ENCODE data around the gene FXYD3.

FXYD3 gene

GRCh38 chr19:35166100-35167063 is 50.8 kb downstream of the FXYD3 start:
- in situ Hi-C loops (cut with MboI; ENCODE audit: low sequenced_read_pairs, unreplicated experiment), result no loop called here
- TF ChIP-seq, protein P1, sequence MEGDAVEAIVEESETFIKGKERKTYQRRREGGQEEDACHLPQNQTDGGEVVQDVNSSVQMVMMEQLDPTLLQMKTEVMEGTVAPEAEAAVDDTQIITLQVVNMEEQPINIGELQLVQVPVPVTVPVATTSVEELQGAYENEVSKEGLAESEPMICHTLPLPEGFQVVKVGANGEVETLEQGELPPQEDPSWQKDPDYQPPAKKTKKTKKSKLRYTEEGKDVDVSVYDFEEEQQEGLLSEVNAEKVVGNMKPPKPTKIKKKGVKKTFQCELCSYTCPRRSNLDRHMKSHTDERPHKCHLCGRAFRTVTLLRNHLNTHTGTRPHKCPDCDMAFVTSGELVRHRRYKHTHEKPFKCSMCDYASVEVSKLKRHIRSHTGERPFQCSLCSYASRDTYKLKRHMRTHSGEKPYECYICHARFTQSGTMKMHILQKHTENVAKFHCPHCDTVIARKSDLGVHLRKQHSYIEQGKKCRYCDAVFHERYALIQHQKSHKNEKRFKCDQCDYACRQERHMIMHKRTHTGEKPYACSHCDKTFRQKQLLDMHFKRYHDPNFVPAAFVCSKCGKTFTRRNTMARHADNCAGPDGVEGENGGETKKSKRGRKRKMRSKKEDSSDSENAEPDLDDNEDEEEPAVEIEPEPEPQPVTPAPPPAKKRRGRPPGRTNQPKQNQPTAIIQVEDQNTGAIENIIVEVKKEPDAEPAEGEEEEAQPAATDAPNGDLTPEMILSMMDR (IDR thresholded peaks at IDR 0.05; ENCODE audit: borderline replicate concordance, control extremely low read depth, extremely low read depth, insufficient read depth, missing control alignments), result no peak
- no peak for DNase-seq (ENCODE audit: low spot score)

- in situ Hi-C loops (cut with MboI; ENCODE audit: low sequenced_read_pairs, unreplicated experiment), result no loop called here
- no peak for DNase-seq (ENCODE audit: low spot score)
- TF ChIP-seq, protein P1 (IDR thresholded peaks at IDR 0.05; ENCODE audit: borderline replicate concordance, control extremely low read depth, extremely low read depth, insufficient read depth, missing control alignments), result no peak
Observed at GRCh38 chr19:35167251-35168119, 51.9 kb downstream of the FXYD3 start.

- TF ChIP-seq, protein P1 (IDR thresholded peaks at IDR 0.05; ENCODE audit: borderline replicate concordance, control extremely low read depth, extremely low read depth, insufficient read depth, missing control alignments), result no peak
- DNase-seq (ENCODE audit: low spot score), result peak; percentile 4
- in situ Hi-C loops (cut with MboI; ENCODE audit: low sequenced_read_pairs, unreplicated experiment), result no loop called here
Observed at GRCh38 chr19:35168196-35168595, 52.6 kb downstream of the FXYD3 start.

- TF ChIP-seq, protein P1 (IDR thresholded peaks at IDR 0.05; ENCODE audit: borderline replicate concordance, control extremely low read depth, extremely low read depth, insufficient read depth, missing control alignments), result no peak
- no peak for DNase-seq (ENCODE audit: low spot score)
- in situ Hi-C loops (cut with MboI; ENCODE audit: low sequenced_read_pairs, unreplicated experiment), result no loop called here
Observed at GRCh38 chr19:35169221-35169995, 53.8 kb downstream of the FXYD3 start.

GRCh38 chr19:35170359-35171061 is 54.9 kb downstream of the FXYD3 start:
- in situ Hi-C loops (cut with MboI; ENCODE audit: low sequenced_read_pairs, unreplicated experiment), result no loop called here
- DNase-seq (ENCODE audit: low spot score), result no peak
- TF ChIP-seq, protein P1 (IDR thresholded peaks at IDR 0.05; ENCODE audit: borderline replicate concordance, control extremely low read depth, extremely low read depth, insufficient read depth, missing control alignments), result no peak

Measured in GM13976 (cell line).